A549 (cell line): ENCODE data around the gene DCUN1D2. TPM values are rescaled to one million over a fixed set of nuclear protein-coding genes. Genes with fewer than 3 reads are reported as not detected.

Source experiments
- ATAC-seq, 2 experiments: fragments of 200-7000 bp in 1 of 2; fragments of >200 bp in 1 of 2; cut with Nextera tagmentation in 1 of 2; cut with Tn5 transposase in 1 of 2; 3 replicates each; pipeline versions ENCODE4 v1.8.0 to v1.9.1; 2018 to 2020; ENCODE audit warnings: mild to moderate bottlenecking in 1 of 2, moderate library complexity in 1 of 2
- CTCF ChIA-PET: fragments of 300-600 bp; sonication (Branson Sonifier 250); formaldehyde crosslinking; extraction: SDS; loops from one replicate; lab custom pipeline; 2021; ENCODE audit warnings: antibody characterized with exemption, inconsistent platforms; lab: Yijun Ruan, JAX
- POLR2A ChIA-PET: fragments of 350-600 bp; formaldehyde crosslinking; extraction: SDS; loops from one replicate; lab custom pipeline; 2021; ENCODE audit warnings: antibody characterized with exemption, inconsistent platforms; lab: Yijun Ruan, JAX
- DNase-seq, 2 experiments: peaks; one replicate each; pipeline versions ENCODE4 v3.0.0 to v3.0.0-alpha.2; 2011 to 2016; ENCODE audit warnings: low read depth in 1 of 2, low spot score in 1 of 2
- FAIRE-seq: peaks from 2 replicates; lab custom pipeline; 2011; peaks lifted over from hg19 to GRCh38; lab: Jason Lieb, UNC
- H3K27ac ChIP-seq, 2 experiments: fragments of >200 bp; sonication (Bioruptor Twin); formaldehyde crosslinking; 3 replicates each; pipeline ENCODE4 v1.5.1; 2016 to 2017
- H3K4me1 ChIP-seq: fragments of >200 bp; sonication (Bioruptor Twin); formaldehyde crosslinking; 3 replicates; pipeline ENCODE4 v1.6.1; 2016
- H3K4me2 ChIP-seq: fragments of >200 bp; sonication (Bioruptor Twin); formaldehyde crosslinking; 3 replicates; pipeline ENCODE4 v1.6.1; 2016
- H3K4me3 ChIP-seq: fragments of >200 bp; sonication (Bioruptor Twin); formaldehyde crosslinking; 3 replicates; pipeline ENCODE4 v1.5.1; 2016
- H3K9me3 ChIP-seq: fragments of >200 bp; sonication (Bioruptor Twin); formaldehyde crosslinking; 3 replicates; pipeline ENCODE4 v1.6.1; 2016
- CBX2 ChIP-seq: fragments of 200-600 bp; sonication (generic); IDR thresholded peaks from 2 replicates; pipeline ENCODE4 v1.6.1; 2016; ENCODE audit warnings: low read depth, mild to moderate bottlenecking, borderline replicate concordance
- EP300 ChIP-seq, 2 experiments: fragments of >200 bp; sonication (Bioruptor Twin); formaldehyde crosslinking; IDR thresholded peaks; 2 replicates in 1 of 2; 3 replicates in 1 of 2; pipeline ENCODE4 v1.6.1; 2016 to 2017
- FOXS1 ChIP-seq: fragments of 250-450 bp; sonication (Bioruptor Pico); IDR thresholded peaks from 2 replicates; pipeline ENCODE4 v1.5.0; 2020; ENCODE audit warnings: mild to moderate bottlenecking, moderate library complexity
- HDAC2 ChIP-seq: fragments of 200-600 bp; sonication (generic); IDR thresholded peaks from 2 replicates; pipeline ENCODE4 v1.6.1; 2016
- HOXB5 ChIP-seq: fragments of 250-450 bp; sonication (Bioruptor Pico); IDR thresholded peaks from 2 replicates; pipeline ENCODE4 v1.5.0; 2020; ENCODE audit warnings: mild to moderate bottlenecking, moderate library complexity
- JUN ChIP-seq, 2 experiments: fragments of >200 bp; sonication (Bioruptor Twin); formaldehyde crosslinking; IDR thresholded peaks; 2 replicates in 1 of 2; 3 replicates in 1 of 2; pipeline ENCODE4 v1.6.1; 2016 to 2017
- MAZ ChIP-seq: fragments of 150-350 bp; IDR thresholded peaks from 2 replicates; pipeline ENCODE4 v1.6.1; 2014; ENCODE audit warnings: antibody characterized with exemption, low read depth, low read length, borderline replicate concordance
- NPAS2 ChIP-seq: fragments of 250-450 bp; sonication (Bioruptor Pico); IDR thresholded peaks from 2 replicates; pipeline ENCODE4 v1.8.0; 2022; ENCODE audit warnings: mild to moderate bottlenecking, moderate library complexity, borderline replicate concordance
- PHF8 ChIP-seq: fragments of 200-600 bp; sonication (generic); IDR thresholded peaks from 2 replicates; pipeline ENCODE4 v1.6.1; 2016; ENCODE audit warnings: low read depth, mild to moderate bottlenecking, antibody characterized with exemption, moderate library complexity, borderline replicate concordance
- RAD21 ChIP-seq, 2 experiments: fragments of >200 bp in 1 of 2; sonication (Bioruptor Twin) in 1 of 2; formaldehyde crosslinking in 1 of 2; IDR thresholded peaks in 1 of 2; conservative IDR thresholded peaks in 1 of 2; 2 replicates in 1 of 2; 3 replicates in 1 of 2; pipeline ENCODE4 v1.6.1; 2012 to 2018; ENCODE audit warnings: inconsistent platforms in 1 of 2
- RARB ChIP-seq: fragments of 250-450 bp; sonication (Bioruptor Pico); IDR thresholded peaks from 2 replicates; pipeline ENCODE4 v1.8.0; 2021; ENCODE audit warnings: mild to moderate bottlenecking, moderate library complexity
- RFX5 ChIP-seq: fragments of 450-650 bp; IDR thresholded peaks from 2 replicates; pipeline ENCODE4 v1.7.1; 2014; ENCODE audit warnings: antibody characterized with exemption, mild to moderate bottlenecking, moderate library complexity
- RNF2 ChIP-seq: fragments of 200-600 bp; sonication (generic); IDR thresholded peaks from 2 replicates; pipeline ENCODE4 v1.6.1; 2016; ENCODE audit warnings: low read depth, mild to moderate bottlenecking, antibody characterized with exemption, moderate library complexity, borderline replicate concordance
- SMC3 ChIP-seq: fragments of >200 bp; sonication (Bioruptor Twin); formaldehyde crosslinking; IDR thresholded peaks from 3 replicates; pipeline ENCODE4 v1.6.1; 2018; ENCODE audit warnings: inconsistent platforms
- SREBF2 ChIP-seq: fragments of 450-650 bp; IDR thresholded peaks from 2 replicates; pipeline ENCODE4 v1.6.1; 2014; ENCODE audit warnings: mild to moderate bottlenecking, moderate library complexity
- TP53 ChIP-seq: fragments of 250-450 bp; sonication (Bioruptor Pico); IDR thresholded peaks from 2 replicates; pipeline ENCODE4 v1.5.0; 2021; ENCODE audit warnings: mild to moderate bottlenecking, moderate library complexity
- ZFP36 ChIP-seq: fragments of 450-650 bp; IDR thresholded peaks from 2 replicates; pipeline ENCODE4 v1.6.1; 2014; ENCODE audit warnings: borderline replicate concordance; ENCODE audit not compliant: partially characterized antibody
- ZSCAN20 ChIP-seq: fragments of 250-450 bp; sonication (Bioruptor Pico); IDR thresholded peaks from 2 replicates; pipeline ENCODE4 v1.8.0; 2022; ENCODE audit warnings: mild to moderate bottlenecking, moderate library complexity
- WGBS: methylation state at CpG from one replicate; pipeline ENCODE4 v1.1.6; 2017; ENCODE audit errors: missing lambda C conversion rate; 5-methylcytosine and 5-hydroxymethylcytosine counted together
- polyA plus RNA-seq, 4 experiments: library from polyadenylated mRNA; depleted of rRNA in 3 of 4; stranded (reverse); fragments of >200 nt; fragmentation: RNase III in 1 of 4; extraction: RNeasy Plus Mini Kit Qiagen cat#74134 plus additional on column Dnase treatment in 1 of 4; gene quantifications; 2 replicates in 3 of 4; 3 replicates in 1 of 4; pipeline ENCODE4 v1.2.3, GENCODE V29; 2011 to 2017
- TF ChIP-seq, protein P1 (sequence below): fragments of 200-600 bp; sonication (generic); IDR thresholded peaks from 2 replicates; pipeline ENCODE4 v1.6.1; 2016; ENCODE audit warnings: antibody characterized with exemption, mild to moderate bottlenecking, moderate library complexity
- TF ChIP-seq, protein P2 (sequence below): fragments of 250-450 bp; sonication (Bioruptor Pico); IDR thresholded peaks from 2 replicates; pipeline ENCODE4 v1.5.0; 2021; ENCODE audit warnings: mild to moderate bottlenecking, moderate library complexity, borderline replicate concordance
- TF ChIP-seq, protein P3 (sequence below): fragments of 250-450 bp; sonication (Bioruptor Pico); IDR thresholded peaks from 2 replicates; pipeline ENCODE4 v1.5.0; 2020; ENCODE audit warnings: low read depth, mild to moderate bottlenecking, moderate library complexity
- TF ChIP-seq, protein P4 (sequence below): IDR thresholded peaks from 2 replicates; pipeline ENCODE4 v1.6.1; 2012
- TF ChIP-seq, protein P5 (sequence below): fragments of 150-350 bp; IDR thresholded peaks from 2 replicates; pipeline ENCODE4 v1.6.1; 2014; ENCODE audit warnings: low read depth, mild to moderate bottlenecking, low read length
- TF ChIP-seq, protein P6 (sequence below): IDR thresholded peaks from 2 replicates; pipeline ENCODE4 v1.6.1; 2012

DCUN1D2 gene
- polyA plus RNA-seq, 2 of the 4 experiments (the other 2 are of a cell fraction): 8.4 to 8.6 TPM

DNA sequence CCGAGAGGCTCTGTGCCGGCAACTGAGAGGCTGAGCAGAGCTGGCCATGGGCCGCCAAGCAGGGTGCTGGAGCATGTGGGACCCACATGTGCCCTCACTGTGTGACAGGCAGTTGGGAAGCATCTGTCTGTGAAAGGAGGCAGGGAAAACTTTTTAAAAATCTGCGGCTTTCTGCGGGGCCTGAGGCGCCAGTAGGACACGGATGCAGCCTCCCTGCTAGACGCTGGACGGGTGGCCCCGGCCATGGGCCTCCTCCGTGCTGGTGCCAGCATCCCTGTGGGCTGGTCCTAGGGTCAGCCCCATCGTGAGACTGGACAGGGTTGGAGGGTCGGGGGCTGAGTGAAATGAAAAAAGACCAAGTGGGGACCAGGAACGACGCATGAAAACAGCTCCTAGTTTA, 20.9 kb upstream of the DCUN1D2 start:
- ATAC-seq (no peak), FAIRE-seq (no peak), DNase-seq (no peak)
- Histone ChIP-seq H3K4me2 (no peak overlapping the region), H3K4me1 (no peaks in the 10 kb centered on the region), H3K27ac (no peak overlapping the region), H3K9me3 (no peaks in the 10 kb centered on the region), H3K4me3 (no peak overlapping the region)
- WGBS: 91% methylated on average over 6 of the region's 15 CpGs
- ChIA-PET CTCF (no interaction called here), POLR2A (no interaction called here)
- TF ChIP-seq, protein P1, sequence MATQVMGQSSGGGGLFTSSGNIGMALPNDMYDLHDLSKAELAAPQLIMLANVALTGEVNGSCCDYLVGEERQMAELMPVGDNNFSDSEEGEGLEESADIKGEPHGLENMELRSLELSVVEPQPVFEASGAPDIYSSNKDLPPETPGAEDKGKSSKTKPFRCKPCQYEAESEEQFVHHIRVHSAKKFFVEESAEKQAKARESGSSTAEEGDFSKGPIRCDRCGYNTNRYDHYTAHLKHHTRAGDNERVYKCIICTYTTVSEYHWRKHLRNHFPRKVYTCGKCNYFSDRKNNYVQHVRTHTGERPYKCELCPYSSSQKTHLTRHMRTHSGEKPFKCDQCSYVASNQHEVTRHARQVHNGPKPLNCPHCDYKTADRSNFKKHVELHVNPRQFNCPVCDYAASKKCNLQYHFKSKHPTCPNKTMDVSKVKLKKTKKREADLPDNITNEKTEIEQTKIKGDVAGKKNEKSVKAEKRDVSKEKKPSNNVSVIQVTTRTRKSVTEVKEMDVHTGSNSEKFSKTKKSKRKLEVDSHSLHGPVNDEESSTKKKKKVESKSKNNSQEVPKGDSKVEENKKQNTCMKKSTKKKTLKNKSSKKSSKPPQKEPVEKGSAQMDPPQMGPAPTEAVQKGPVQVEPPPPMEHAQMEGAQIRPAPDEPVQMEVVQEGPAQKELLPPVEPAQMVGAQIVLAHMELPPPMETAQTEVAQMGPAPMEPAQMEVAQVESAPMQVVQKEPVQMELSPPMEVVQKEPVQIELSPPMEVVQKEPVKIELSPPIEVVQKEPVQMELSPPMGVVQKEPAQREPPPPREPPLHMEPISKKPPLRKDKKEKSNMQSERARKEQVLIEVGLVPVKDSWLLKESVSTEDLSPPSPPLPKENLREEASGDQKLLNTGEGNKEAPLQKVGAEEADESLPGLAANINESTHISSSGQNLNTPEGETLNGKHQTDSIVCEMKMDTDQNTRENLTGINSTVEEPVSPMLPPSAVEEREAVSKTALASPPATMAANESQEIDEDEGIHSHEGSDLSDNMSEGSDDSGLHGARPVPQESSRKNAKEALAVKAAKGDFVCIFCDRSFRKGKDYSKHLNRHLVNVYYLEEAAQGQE: no peak
- TF ChIP-seq HDAC2 (no peak), RFX5 (no peak), SMC3 (no peak), NPAS2 (CRISPR knock-in tag) (no peak)
- TF ChIP-seq, protein P2, sequence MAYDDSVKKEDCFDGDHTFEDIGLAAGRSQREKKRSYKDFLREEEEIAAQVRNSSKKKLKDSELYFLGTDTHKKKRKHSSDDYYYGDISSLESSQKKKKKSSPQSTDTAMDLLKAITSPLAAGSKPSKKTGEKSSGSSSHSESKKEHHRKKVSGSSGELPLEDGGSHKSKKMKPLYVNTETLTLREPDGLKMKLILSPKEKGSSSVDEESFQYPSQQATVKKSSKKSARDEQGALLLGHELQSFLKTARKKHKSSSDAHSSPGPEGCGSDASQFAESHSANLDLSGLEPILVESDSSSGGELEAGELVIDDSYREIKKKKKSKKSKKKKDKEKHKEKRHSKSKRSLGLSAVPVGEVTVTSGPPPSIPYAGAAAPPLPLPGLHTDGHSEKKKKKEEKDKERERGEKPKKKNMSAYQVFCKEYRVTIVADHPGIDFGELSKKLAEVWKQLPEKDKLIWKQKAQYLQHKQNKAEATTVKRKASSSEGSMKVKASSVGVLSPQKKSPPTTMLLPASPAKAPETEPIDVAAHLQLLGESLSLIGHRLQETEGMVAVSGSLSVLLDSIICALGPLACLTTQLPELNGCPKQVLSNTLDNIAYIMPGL (CRISPR knock-in tag): no peak
- TF ChIP-seq, protein P3, sequence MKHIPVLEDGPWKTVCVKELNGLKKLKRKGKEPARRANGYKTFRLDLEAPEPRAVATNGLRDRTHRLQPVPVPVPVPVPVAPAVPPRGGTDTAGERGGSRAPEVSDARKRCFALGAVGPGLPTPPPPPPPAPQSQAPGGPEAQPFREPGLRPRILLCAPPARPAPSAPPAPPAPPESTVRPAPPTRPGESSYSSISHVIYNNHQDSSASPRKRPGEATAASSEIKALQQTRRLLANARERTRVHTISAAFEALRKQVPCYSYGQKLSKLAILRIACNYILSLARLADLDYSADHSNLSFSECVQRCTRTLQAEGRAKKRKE (CRISPR knock-in tag): no peak
- TF ChIP-seq, protein P4, sequence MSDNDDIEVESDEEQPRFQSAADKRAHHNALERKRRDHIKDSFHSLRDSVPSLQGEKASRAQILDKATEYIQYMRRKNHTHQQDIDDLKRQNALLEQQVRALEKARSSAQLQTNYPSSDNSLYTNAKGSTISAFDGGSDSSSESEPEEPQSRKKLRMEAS: no peak

DNA sequence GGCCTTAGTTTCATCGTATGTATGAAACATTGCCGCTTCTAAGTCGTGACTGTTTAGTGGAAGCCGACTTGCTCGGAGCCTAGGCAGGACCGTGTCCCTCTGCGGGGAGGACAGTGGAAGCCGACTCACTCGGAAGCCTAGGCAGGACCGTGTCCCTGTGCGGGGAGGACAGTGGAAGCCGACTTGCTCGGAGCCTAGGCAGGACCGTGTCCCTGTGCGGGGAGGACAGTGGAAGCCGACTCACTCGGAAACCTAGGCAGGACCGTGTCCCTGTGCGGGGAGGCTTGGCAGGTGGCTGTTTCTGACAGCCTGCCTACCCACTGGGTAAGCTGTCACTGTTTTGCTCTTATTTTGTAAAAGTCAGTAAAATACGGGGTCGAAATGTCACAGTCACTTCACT, 20.4 kb upstream of the DCUN1D2 start:
- FAIRE-seq: no peak
- Histone ChIP-seq H3K4me1 (no peaks in the 10 kb centered on the region), H3K9me3 (no peaks in the 10 kb centered on the region), H3K27ac (no peak overlapping the region), H3K4me3 (no peak overlapping the region), H3K4me2 (no peak overlapping the region)
- no peak for DNase-seq
- no peak for ATAC-seq
- POLR2A ChIA-PET: no interaction called here
- 70% methylated on average over 19 of the region's 21 CpGs for WGBS
- TF ChIP-seq HOXB5 (CRISPR knock-in tag) (no peak), SREBF2 (no peak), RNF2 (no peak), MAZ (no peak), PHF8 (no peak), ZFP36 (no peak), ZSCAN20 (no peak), JUN (IDR thresholded peaks at IDR 0.05) (no peak), RARB (CRISPR knock-in tag) (no peak), CBX2 (no peak), HDAC2 (no peak), FOXS1 (CRISPR knock-in tag) (no peak), NPAS2 (CRISPR knock-in tag) (no peak), TP53 (CRISPR knock-in tag) (no peak), RAD21 (conservative IDR thresholded peaks at IDR 0.05 in 1 of 2, IDR thresholded peaks at IDR 0.05 in 1 of 2) (no peak), EP300 (IDR thresholded peaks at IDR 0.05) (no peak)
- TF ChIP-seq, protein P2 (CRISPR knock-in tag): no peak
- TF ChIP-seq, protein P4: no peak
- TF ChIP-seq, protein P5, sequence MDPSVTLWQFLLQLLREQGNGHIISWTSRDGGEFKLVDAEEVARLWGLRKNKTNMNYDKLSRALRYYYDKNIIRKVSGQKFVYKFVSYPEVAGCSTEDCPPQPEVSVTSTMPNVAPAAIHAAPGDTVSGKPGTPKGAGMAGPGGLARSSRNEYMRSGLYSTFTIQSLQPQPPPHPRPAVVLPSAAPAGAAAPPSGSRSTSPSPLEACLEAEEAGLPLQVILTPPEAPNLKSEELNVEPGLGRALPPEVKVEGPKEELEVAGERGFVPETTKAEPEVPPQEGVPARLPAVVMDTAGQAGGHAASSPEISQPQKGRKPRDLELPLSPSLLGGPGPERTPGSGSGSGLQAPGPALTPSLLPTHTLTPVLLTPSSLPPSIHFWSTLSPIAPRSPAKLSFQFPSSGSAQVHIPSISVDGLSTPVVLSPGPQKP: no peak
- TF ChIP-seq, protein P6, sequence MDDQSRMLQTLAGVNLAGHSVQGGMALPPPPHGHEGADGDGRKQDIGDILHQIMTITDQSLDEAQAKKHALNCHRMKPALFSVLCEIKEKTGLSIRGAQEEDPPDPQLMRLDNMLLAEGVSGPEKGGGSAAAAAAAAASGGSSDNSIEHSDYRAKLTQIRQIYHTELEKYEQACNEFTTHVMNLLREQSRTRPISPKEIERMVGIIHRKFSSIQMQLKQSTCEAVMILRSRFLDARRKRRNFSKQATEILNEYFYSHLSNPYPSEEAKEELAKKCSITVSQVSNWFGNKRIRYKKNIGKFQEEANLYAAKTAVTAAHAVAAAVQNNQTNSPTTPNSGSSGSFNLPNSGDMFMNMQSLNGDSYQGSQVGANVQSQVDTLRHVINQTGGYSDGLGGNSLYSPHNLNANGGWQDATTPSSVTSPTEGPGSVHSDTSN: no peak
- TF ChIP-seq, all 56 proteins: peak for 0
- CTCF ChIA-PET: no interaction called here
